ENCODE results near the gene TNIK. TPM values are rescaled to one million over a fixed set of nuclear protein-coding genes. Genes with fewer than 3 reads are reported as not detected.

TNIK gene
- total and polyA plus RNA-seq, 2 donors from 2014 or later: 3.6 to 48.9 TPM

- Histone ChIP-seq H3K9me3 (ENCODE audit: control insufficient read depth in 2 of 3, insufficient read depth in 1 of 3, low read length in 3 of 3) (no peaks in the 10 kb centered on the region), H3K36me3 (ENCODE audit: control insufficient read depth in 2 of 3, insufficient read depth in 3 of 3, low read length in 3 of 3) (no peaks in the 10 kb centered on the region), H3K27me3 (ENCODE audit: control insufficient read depth, insufficient read depth, low read length) (no peaks in the 10 kb centered on the region), H3K4me1 (ENCODE audit: control insufficient read depth in 2 of 3, insufficient read depth in 2 of 3, low read depth in 1 of 3, low read length in 3 of 3) (no peaks in the 10 kb centered on the region), H3K27ac (ENCODE audit: low read depth in 2 of 2, low read length in 2 of 2) (no peak overlapping the region), H3K4me3 (ENCODE audit: low read length in 3 of 3) (no peak overlapping the region), H3K9ac (ENCODE audit: low read length in 3 of 3) (no peak overlapping the region)
- FAIRE-seq: no peak
- intact Hi-C loops (cut with DNase I): no loop called here
- TF ChIP-seq CTCF (IDR thresholded peaks at IDR 0.05; ENCODE audit: borderline replicate concordance, extremely low read depth, insufficient read depth): no peak
- DNase-seq: no peak
Observed at GRCh38 chr3:171277456-171278298, 182.5 kb downstream of the TNIK start.

- H3K9me3 ChIP-seq (ENCODE audit: control insufficient read depth in 2 of 3, insufficient read depth in 1 of 3, low read length in 3 of 3): no peaks in the 10 kb centered on the region
- DNase-seq (no peak), FAIRE-seq (no peak)
- no peaks in the 10 kb centered on the region for H3K27me3 ChIP-seq (ENCODE audit: control insufficient read depth, insufficient read depth, low read length)
- intact Hi-C loops (cut with DNase I): no loop called here
- H3K4me1 ChIP-seq (ENCODE audit: control insufficient read depth in 2 of 3, insufficient read depth in 2 of 3, low read depth in 1 of 3, low read length in 3 of 3): no peaks in the 10 kb centered on the region
- no peaks in the 10 kb centered on the region for H3K36me3 ChIP-seq (ENCODE audit: control insufficient read depth in 2 of 3, insufficient read depth in 3 of 3, low read length in 3 of 3)
- no peak for TF ChIP-seq CTCF (IDR thresholded peaks at IDR 0.05; ENCODE audit: borderline replicate concordance, extremely low read depth, insufficient read depth)
- no peak overlapping the region for H3K4me3 ChIP-seq (ENCODE audit: low read length in 3 of 3)
- no peak overlapping the region for H3K27ac ChIP-seq (ENCODE audit: low read depth in 2 of 2, low read length in 2 of 2)
- H3K9ac ChIP-seq (ENCODE audit: low read length in 3 of 3): no peak overlapping the region
Observed at GRCh38 chr3:171276923-171277322, 183.3 kb downstream of the TNIK start.

GRCh38 chr3:171274222-171274621, 186.0 kb downstream of the TNIK start:
- Histone ChIP-seq H3K27me3 (ENCODE audit: control insufficient read depth, insufficient read depth, low read length) (no peaks in the 10 kb centered on the region), H3K36me3 (ENCODE audit: control insufficient read depth in 2 of 3, insufficient read depth in 3 of 3, low read length in 3 of 3) (no peaks in the 10 kb centered on the region), H3K27ac (ENCODE audit: low read depth in 2 of 2, low read length in 2 of 2) (no peak overlapping the region), H3K4me1 (ENCODE audit: control insufficient read depth in 2 of 3, insufficient read depth in 2 of 3, low read depth in 1 of 3, low read length in 3 of 3) (no peaks in the 10 kb centered on the region), H3K9ac (ENCODE audit: low read length in 3 of 3) (no peak overlapping the region), H3K4me3 (ENCODE audit: low read length in 3 of 3) (no peak overlapping the region), H3K9me3 (ENCODE audit: control insufficient read depth in 2 of 3, insufficient read depth in 1 of 3, low read length in 3 of 3) (no peaks in the 10 kb centered on the region)
- no peak for DNase-seq
- no peak for FAIRE-seq
- no peak for TF ChIP-seq CTCF (IDR thresholded peaks at IDR 0.05; ENCODE audit: borderline replicate concordance, extremely low read depth, insufficient read depth)
- intact Hi-C loops (cut with DNase I): no loop called here

Data from kidney (tissue), 14 donors.